ENCODE results near the gene PTOV1. TPM values are rescaled to one million over a fixed set of nuclear protein-coding genes. Genes with fewer than 3 reads are reported as not detected.

The PTOV1 gene
- total and polyA plus RNA-seq, 2 of the 13 experiments (the other 11 are each of a cell fraction or from before 2014, with no cell fraction given), result 63.5 to 68.5 TPM

- TF ChIP-seq GPBP1L1 (CRISPR knock-in tag; IDR thresholded peaks at IDR 0.05) (no peak), ZNF383 (CRISPR knock-in tag; IDR thresholded peaks at IDR 0.05; ENCODE audit: borderline replicate concordance) (no peak), ZNF354B (CRISPR knock-in tag; IDR thresholded peaks at IDR 0.05) (no peak), ATF2 (CRISPR knock-in tag; IDR thresholded peaks at IDR 0.05) (no peak; the same call in 1 of the 2 replicates), TFDP2 (CRISPR knock-in tag; IDR thresholded peaks at IDR 0.05) (peak; percentile 86), FOSL1 (CRISPR knock-in tag; IDR thresholded peaks at IDR 0.05; ENCODE audit: borderline replicate concordance) (no peak; the same call in 1 of the 2 replicates), WIZ (CRISPR knock-in tag; IDR thresholded peaks at IDR 0.05) (no peak), ZNF605 (CRISPR knock-in tag; IDR thresholded peaks at IDR 0.05) (peak; percentile 93), NRL (CRISPR knock-in tag; IDR thresholded peaks at IDR 0.05; ENCODE audit: borderline replicate concordance) (peak; percentile 86), KLF6 (CRISPR knock-in tag; IDR thresholded peaks at IDR 0.05) (no peak), ZNF552 (CRISPR knock-in tag; IDR thresholded peaks at IDR 0.05; ENCODE audit: borderline replicate concordance) (peak; percentile 91; the same call in 1 of the 2 replicates), SNAI1 (CRISPR knock-in tag; IDR thresholded peaks at IDR 0.05; ENCODE audit: borderline replicate concordance) (no peak), ZNF674 (CRISPR knock-in tag; IDR thresholded peaks at IDR 0.05; ENCODE audit: low read depth) (no peak), MAZ (IDR thresholded peaks at IDR 0.05; ENCODE audit: borderline replicate concordance, low read depth, low read length) (peak; percentile 89), MAZ (CRISPR knock-in tag; IDR thresholded peaks at IDR 0.05; ENCODE audit: low read depth) (peak; percentile 75), HES4 (CRISPR knock-in tag; IDR thresholded peaks at IDR 0.05; ENCODE audit: borderline replicate concordance) (peak; percentile 94; the same call in 1 of the 2 replicates), ZNF337 (CRISPR knock-in tag; IDR thresholded peaks at IDR 0.05; ENCODE audit: borderline replicate concordance, low read depth) (no peak), ZNF629 (CRISPR knock-in tag; conservative IDR thresholded peaks at IDR 0.05) (no peak), ZSCAN9 (CRISPR knock-in tag; IDR thresholded peaks at IDR 0.05; ENCODE audit: borderline replicate concordance) (no peak; the same call in 1 of the 2 replicates), PITX1 (CRISPR knock-in tag; IDR thresholded peaks at IDR 0.05) (peak; percentile 84), ZBTB4 (CRISPR knock-in tag; IDR thresholded peaks at IDR 0.05; ENCODE audit: borderline replicate concordance) (no peak)
These were observed 16.2 kb downstream of the PTOV1 start, which contains the start of gene PNKP (continued) for GRCh38 chr19:49866933-49867782.

Measured in HepG2 (cell line).